ENCODE measurements around the gene TRMT2A.

Gene TRMT2A

DNA sequence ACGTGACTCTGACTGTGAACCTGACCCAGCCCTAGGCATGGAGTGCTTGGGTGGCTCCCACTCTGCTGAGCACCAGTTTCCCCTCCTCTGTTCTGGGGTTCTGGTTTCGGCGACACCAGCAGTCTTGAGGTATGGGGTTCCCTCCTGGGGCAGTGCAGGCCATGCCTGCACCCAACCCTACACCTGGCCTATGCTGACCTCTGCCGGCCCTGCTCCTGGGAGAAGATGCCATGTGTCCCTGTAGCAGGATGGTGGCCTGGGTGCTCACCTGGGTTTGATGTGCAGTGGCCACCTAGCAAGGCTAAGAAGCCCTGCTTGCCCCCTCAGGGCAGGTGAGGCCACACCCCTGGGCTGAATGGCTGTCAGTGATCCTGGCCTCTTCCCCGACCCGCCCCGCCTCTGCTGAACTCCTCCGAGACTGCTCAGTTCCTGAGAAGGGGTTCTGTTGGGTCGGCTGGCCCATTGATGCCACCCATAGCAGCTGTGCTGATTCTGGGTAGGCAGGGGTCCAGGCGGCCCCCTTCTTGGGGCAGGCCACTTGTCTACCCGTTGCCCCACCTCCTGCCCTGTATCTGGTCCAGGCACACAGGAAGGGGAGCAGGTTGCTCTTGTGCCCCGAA lies 17.0 kb upstream of the TRMT2A start:
- no peak for DNase-seq

DNA sequence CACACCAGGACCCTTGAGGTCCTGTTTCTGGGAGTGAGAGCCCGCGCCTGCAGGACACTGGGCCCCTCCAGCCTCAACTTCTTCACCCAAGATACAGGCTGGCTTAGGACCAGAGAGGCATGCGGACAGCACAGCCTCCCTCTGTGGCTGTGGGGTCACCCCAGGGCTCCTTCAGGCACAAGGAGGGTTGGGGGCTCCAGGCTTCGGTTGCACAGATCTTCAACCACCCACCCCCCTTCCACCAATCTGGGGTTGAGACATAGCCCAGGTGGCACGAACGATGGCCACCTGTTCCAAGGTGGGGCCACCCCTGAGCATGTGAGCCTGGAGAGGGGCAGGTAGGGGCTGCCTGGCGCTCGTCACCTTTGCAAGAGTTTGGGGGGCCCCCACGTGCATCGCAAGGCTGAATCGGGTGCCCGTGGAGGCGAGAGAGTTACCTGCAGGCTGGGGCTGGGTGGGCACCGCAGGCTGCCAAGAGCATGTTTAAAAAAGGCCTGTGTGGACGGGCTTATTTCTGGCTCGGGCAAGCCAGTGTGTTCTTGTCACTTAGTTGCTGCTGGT lies 15.7 kb upstream of the TRMT2A start:
- DNase-seq, result no peak

DNA sequence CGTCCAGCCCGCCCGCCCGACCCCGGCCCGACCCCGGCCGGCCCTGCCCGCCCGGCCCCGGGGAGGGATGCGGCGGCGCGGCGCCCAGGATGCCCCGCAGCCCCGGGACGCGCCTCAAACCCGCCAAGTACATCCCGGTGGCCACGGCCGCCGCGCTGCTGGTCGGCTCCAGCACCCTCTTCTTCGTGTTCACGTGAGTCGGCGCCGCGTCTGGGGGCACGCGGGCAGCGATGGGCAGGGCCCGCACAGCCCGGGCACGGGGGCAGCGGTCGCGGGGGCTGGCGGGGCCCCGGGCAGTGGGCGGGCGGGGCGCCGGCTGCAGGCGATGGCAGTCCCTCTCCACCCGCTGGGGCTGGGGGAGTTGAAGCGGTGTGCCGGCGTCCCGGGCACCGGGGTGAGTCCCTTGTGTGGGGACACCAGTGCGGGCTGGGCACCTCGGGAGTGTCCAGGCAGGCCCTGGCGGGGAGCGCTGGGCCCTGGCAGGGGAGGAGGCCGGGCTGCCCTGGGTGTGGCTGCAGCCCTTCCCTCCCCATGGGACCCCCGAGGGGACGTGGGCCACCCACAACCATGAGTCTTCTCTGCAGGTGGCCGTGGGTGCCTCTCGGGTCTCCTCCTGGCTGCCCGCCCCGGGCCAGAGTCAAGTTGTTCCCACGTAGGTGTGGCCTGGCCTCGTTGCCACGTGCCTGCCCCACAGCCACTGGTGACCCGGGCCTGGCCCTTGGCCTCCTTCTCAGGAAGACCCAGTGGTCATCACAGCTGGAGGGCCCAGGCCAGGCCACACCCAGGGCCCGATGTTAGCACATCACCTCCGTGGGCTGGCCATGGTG lies 15.0 kb upstream of the TRMT2A start:
- no peak for DNase-seq

DNA sequence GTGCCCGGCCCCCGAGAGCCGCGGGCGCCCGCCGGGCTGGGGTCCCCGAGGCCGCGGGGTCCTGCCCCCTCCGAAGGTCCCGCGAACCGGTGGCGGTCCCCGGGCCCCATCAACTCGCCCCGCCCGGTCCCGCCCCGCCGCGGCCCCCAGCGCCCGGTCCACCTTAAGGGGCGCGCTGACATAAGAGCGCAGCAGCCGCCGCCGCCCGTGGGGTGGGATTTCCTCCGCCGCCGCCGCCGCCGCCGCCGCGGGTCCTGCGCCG lies 14.5 kb upstream of the TRMT2A start, which contains the start of gene ZDHHC8:
Gene ZDHHC8, plus strand, starts transcription at position 208 of the 262 bp plus-strand sequence. CDS start 144 bp downstream, outside the sequence.
- no peak for DNase-seq

DNA sequence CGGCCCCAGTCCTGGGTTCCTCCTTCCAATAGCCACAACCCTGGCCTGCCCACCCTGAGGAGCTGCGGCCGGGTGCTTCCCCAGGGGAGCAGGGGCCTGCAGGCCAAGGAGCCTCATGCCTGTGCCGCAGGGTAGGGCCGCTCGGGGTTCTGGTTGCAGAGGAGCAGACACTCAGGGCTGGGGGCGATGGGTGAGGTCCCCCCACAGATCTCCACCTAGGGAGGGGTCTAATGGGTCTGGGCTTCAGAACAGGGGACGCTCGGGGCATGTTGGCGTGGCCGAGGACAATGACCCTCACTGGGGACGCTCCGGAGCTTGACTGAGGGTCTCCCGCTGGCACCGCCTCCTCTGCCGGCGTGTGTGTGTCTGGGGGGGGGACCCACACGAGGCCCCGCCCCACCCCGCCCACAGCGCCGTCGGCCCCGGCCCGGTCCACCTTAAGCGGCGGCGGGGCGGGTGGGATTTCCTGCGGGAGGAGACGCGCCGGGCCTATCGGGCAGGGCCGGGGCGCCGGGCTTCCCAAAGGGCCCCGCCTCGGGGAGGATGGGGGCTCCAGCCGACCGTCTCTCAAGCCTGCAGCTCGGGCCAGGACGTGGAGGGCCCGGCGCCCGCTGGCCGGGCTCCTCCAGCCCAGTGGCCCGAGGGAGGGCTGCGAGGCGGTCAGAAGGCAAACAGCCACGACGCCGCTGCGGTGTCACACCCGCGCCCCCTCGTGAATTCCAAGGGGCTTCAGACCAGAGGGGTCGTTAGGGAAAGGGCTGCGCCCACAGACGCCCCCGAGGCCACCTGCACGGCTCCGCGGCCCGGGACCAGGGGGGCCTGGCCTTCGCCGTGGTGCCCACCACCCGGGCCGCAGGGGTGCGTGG lies 13.9 kb upstream of the TRMT2A start:
- DNase-seq, result peak in 1 of 2 experiments; percentile 45

DNA sequence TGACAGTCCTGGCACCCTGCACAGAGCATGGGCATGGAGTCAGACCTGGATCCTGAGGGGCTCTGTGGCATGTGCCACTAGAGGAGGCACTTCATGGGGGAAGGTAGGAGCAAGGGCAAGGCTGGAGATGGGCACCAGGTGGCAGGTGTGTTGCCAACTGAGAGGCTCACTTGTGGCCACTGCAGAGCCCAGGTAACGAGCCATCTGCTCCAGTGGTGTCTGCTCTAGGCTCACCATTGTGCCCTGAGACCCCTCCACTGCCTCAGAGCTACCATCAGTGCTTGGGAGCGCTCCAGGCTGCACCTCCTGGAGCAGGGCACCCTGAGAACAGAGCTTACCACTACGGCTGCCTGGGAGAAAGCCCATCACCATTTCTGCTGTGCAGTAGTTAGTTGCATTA lies 13.3 kb upstream of the TRMT2A start:
- DNase-seq, result peak in 1 of 2 experiments; percentile 13

DNA sequence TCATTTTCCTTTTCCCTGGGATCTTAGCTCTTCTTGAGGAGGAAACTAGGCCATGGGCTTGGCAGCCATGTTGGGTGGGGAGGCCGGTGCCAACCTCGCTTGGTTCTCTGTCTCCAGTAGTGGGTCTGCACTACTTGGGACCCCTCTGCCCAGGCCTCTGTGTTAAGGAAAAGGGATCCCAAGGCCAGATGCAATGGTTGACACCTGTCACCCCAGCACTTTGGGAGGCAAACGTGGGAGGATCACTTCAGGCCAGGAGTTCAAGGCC lies 12.7 kb upstream of the TRMT2A start:
- DNase-seq, result no peak

DNA sequence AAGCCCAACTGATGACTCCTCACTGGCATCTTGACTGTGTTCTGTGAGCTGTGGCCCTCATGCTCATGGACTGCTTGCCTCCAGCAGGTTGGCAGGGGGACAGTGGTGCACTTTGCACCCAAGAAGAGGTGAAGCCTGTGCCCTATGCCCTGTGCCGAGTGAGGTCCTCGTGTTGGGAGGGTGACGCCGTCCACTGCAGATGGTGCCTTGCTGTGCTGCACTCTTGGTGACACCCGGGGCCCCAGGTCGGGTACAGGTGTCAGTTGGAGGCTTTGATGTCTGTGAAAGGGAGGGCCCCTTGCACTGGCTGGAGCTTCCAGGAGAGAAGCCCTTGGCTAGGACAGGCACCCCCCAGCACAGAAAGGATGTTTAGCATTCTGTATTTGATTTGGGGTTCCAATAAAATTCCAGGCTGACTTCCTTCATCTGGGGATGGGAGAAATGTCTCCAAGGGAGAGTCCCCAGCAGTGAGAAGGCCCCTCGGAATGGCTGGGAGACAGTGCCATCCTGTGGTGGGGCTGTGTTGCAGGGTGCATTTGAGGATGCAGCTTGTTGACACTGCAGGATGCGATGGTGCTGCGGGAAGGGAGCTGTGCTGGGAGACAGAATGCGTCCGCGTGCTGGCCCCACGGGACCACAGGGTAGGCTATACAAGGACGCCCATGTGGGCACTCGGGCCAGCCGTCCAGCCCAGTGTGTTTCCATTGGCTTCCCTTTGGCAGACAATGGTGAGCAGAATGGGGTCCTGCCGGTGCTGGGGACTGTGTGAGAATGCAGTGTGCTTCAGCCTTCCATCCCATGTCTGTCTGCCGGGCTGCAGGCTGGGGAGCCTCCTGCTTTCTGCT lies 12.1 kb upstream of the TRMT2A start:
- DNase-seq, result peak in 1 of 2 experiments; percentile 21

DNA sequence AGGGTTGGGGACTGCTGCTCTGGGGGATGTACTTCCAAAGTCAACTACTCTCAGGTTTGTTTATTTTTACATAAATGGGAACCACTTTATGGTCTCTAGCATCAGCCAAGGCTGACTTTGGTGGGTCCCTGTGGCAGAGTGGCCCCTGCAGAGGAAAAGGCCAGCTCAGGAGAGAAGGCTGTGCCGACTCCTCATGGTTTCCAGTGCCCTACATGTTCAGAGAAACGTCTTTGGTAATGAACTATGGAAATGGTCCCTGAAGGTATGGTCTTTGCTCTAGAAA lies 11.5 kb upstream of the TRMT2A start:
- DNase-seq, result no peak

DNA sequence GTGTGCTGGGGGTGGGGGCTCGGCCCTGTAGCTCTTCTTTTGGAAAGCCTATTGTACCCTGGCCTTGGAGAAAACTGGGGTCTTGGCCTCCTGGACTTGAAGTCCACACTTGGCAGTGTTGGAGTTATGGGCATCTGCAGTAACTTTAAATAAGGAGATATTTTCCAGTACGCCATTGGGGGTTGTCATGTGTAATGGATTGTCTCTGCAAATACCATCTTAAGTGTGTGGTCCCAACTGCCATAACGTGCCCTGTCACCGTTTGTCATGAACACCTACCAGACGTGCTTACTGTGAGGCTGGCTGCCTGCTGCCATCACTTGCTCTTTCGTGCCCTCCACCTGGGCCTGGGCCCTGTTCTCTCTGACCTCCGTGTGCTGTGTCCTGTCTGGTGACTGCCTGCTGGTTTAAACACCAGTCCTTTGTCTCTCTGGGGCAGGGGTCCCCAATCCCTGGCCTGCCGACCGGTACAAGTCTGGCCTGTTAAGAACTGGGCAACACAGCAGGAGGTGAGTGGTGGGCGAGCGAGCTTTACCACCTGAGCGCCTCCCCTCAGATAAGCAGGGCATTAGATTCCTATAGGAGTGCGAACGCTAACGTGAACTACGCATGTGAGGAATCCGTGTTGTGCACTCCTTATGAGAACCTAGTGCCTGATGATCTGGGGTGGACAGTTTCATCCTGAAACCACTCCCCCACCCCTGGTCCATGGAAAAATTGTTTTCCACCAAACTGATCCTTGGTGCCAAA lies 11.0 kb upstream of the TRMT2A start:
- no peak for DNase-seq

DNA sequence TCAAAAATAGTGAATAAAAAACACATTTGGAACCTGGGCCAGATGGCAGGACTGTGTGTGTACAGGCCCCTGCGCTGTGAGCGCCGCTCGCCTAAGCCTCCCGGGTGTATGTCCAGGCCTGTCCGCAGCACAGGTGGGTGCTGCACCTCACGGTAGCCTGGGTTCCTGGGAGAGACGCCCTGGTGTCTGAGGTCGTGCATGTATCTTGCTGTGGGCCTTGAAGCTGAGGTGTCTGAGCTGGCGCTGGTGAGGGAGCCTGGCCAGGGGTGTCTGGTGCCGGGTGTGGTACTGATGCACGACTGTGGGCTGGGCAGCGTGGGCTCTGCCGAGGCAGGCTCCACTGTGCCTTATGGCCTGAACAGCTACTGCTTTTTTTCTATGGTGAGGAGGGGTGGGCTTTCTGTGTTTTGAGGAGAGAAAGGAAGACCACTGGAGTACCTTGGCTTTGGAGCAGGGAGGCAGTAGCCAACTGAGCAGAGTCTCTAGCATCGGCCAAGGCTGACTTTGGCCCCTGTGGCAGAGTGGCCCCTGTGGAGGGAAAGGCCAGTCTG lies 10.4 kb upstream of the TRMT2A start:
- no peak for DNase-seq

DNA sequence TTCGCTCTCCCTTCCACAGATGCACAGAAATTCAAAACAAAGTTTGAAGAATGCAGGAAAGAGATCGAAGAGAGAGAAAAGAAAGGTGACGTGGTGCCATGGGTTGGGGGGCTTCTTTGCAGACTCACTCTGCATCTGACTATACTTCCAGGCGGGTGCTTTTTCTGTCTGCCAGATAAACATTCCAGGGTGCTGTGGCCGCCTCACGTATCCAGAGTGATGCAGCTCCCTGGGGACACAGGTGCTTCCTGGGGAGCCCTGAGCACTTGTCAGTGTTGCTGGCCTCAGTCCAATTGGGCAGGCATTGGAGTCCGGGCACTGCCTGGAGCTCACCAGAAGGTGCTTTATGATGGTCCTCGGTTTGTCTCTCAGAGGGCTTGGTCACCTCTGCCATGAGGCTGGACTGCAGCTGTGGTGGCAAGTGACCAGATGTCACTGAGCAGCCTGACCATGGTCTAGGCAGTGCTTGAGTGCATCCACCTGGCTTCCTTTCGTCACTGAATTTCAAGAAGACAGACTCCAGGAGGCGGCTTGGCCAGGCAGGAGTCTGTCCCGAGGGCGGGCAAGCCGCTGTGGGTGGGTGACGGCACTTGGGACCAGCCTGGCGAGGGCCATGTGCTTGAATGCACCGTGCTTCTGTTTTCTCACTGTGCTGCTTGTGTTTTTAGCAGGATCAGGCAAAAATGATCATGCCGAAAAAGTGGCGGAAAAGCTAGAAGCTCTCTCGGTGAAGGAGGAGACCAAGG lies 9.4 kb upstream of the TRMT2A start:
- no peak for DNase-seq

DNA sequence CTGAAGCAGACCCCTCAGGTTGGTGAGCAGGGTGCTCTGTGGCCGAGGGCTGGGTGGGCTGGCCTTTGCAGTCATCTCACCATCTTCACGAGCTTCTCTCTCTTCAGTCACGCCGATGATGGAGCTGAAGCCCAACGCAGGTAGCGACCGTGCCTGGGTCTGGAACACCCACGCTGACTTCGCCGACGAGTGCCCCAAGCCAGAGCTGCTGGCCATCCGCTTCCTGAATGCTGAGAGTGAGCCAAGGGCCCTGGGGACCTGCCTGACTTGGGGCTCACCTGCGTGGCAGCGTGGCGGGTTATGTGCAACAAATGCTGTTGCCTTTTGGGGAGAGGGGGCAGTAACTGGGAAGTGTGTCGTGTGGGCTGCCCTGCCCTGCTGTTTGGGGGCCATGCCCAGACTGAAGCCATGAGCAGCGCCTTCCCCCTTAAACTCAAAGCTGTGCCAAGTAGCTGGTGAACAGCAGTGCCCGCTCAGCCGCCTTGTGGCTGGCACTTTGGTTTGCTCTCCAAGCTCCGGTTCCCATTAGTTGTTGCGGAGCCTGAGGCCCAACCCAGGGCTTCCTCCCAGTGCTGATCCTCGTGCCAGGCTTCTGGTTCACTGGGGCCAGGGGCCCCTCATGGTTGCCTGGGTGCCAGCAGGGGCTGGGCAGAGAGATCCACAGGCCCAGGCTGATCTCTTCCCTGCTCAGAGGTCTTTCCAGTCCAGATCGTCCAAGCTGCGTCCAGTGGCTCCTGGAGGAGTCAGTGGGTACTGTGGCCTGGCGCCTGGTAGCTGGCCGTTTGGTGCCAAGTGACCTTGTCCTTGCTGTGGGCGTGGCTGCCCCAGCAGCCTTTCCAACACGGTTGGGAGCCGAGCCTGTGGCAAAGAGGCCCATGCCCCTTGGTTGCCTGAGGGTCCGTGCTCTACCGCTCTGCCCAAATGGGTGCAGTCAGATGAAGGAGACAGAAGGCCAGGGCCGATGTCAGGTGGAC lies 8.5 kb upstream of the TRMT2A start:
- DNase-seq, result no peak

DNA sequence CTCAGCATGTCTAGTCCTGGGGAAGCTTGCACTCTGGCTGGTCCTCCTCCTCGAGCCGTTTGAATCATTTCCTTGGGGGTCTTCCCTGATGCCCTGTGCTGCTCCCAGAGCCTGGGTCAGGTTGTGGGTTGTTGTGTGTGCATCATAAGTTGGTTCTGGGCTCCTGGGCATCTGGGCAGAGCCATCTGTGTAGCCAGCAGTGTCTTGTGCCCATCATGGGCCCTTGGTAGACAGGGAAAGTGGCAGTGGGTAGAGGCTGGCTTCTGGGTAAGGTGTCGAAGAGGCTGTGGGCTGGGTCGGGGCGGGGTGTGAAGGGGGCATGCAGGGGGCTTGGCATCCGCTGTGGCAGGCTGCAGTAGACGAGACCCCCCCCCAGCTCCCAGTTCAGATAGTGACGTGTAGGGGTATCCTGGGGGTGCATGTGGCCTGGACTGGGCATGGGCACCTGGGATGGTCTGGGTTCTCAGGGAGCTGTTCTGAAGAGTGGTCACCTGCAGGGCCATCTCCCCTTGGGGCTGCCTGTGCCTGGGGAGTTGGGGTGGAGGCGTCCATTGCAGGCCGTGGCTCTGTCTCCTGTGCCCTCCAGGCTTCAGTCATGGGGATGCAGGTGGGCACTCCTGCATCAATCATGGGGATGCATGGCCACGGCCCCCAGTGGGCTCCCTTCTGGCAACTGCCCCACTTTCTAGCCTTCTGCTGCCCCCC lies 7.2 kb upstream of the TRMT2A start:
- DNase-seq, result no peak

DNA sequence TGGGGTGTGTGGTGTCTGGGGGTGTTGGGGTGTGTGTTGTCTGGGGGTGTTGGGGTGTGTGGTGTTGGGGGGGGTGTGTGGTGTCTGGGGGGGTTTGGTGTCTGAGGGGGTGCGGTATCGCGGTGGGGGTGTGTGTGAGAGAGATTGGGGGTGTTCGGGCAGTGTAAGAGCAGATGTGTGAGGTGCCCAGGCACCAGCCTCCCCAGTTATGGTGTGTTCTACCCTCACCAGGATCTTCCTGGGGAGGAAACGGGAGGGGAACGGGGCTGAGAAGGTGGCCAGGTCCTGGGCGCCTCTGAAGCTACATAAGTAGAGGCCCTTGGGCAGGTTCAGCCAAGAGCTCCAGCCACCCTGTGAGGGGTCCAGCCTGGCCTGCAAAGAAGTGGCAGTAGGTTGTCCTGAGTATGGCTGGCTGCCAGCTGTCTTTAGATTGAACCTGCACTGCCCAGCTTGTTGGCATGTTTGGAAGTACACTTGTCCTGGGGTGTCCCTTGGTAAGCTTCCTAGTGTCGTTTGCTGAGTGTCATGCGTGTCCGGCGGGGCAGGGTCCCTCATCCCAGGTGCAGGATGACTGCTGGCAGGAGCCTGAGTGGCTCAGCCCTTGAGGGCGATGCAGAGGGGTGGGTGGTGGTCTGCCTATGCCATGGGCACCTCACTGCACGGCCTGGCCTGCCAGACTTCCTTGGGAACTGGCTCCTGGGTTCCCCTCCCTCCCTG lies 6.5 kb upstream of the TRMT2A start:
- no peak for DNase-seq

DNA sequence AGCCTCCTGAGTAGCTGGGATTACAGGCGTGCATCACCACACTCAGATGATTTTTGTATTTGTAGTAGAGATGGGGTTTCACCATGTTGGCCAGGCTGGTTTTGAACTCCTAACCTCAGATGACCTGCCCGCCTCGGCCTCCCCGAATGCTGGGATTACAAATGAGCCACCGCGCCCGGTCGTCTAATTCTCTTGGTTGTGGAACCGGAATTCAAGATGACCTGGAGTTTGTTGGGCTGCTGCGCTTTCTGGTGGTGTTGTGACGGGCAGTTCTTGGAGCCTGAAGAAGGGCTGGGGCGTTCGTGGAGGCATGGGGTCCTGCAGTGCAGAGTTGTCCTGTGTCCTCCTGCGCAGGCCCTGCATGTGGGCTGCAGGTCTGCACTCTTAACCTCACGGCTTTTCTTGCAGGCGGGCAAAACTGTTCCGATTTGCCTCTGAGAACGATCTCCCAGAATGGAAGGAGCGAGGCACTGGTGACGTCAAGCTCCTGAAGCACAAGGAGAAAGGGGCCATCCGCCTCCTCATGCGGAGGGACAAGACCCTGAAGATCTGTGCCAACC lies 4.9 kb upstream of the TRMT2A start:
- no peak for DNase-seq

DNA sequence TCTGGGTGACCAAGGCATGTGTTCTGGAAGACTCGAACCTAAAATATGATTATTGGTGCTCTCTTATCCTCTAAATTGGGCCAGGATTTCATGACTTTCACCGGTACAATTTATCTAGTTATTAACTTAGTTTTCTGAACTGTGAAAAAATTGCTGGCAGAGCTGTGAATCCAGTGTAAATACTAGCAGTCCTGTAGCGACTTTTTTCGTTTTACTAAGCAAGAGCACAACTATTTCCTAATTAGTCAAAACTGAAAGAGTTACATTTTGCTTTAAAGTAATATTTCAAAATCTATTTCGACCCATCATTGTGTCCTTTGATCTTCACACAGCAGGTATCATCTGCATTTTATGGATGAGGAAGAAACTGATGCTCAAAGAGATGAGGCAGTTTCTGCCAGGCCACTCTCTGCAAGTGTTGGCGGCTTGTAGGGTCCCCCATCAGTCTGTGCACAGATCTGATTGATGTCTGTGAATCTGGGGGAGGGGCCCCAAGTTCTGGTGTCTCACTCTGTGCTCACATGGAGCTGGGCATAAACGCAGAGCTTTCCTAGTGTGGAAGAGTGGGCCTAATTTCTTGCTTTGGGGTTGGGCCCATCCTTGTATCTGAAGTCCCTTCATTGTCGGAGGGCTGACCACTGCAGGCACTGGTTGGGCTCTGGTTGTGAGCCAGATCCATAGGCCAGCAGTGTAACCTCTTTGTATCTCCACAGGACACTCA lies 1.4 kb upstream of the TRMT2A start:
- DNase-seq, result no peak
